GM18507 (cell line): Measurements from ENCODE around the gene NR2F1-AS1.

ENCODE experiments used
- DNase-seq: peaks from one replicate; pipeline ENCODE4 v3.0.0; 2011; ENCODE audit warnings: low read depth; ENCODE audit not compliant: insufficient read length; ENCODE audit errors: extremely low spot score
- FAIRE-seq: peaks from 2 replicates; lab custom pipeline; 2011; peaks lifted over from hg19 to GRCh38; lab: Jason Lieb, UNC

NR2F1-AS1 gene

GRCh38 chr5:93454896-93455295 lies 126.1 kb downstream of the NR2F1-AS1 start:
- DNase-seq, result no peak
- FAIRE-seq, result no peak

- FAIRE-seq (no peak), DNase-seq (no peak)
Observed at GRCh38 chr5:93452255-93452654, 128.8 kb downstream of the NR2F1-AS1 start.

GRCh38 chr5:93438124-93438523 lies 142.9 kb downstream of the NR2F1-AS1 start:
- DNase-seq (no peak), FAIRE-seq (no peak)

- DNase-seq (no peak), FAIRE-seq (no peak)
Observed at GRCh38 chr5:93436083-93436482, 144.9 kb downstream of the NR2F1-AS1 start.

GRCh38 chr5:93433422-93433821 lies 147.6 kb downstream of the NR2F1-AS1 start:
- FAIRE-seq (no peak), DNase-seq (no peak)

- no peak for FAIRE-seq
- DNase-seq, result no peak
Observed at GRCh38 chr5:93431250-93431649, 149.8 kb downstream of the NR2F1-AS1 start.

- no peak for DNase-seq
- FAIRE-seq, result no peak
Observed at GRCh38 chr5:93430673-93431199, 150.3 kb downstream of the NR2F1-AS1 start.

GRCh38 chr5:93430118-93430517 lies 150.9 kb downstream of the NR2F1-AS1 start:
- FAIRE-seq, result no peak
- no peak for DNase-seq

- DNase-seq (no peak), FAIRE-seq (no peak)
Observed at GRCh38 chr5:93428868-93429267, 152.2 kb downstream of the NR2F1-AS1 start.

- no peak for DNase-seq
- FAIRE-seq, result no peak
Observed at GRCh38 chr5:93427316-93427715, 153.7 kb downstream of the NR2F1-AS1 start.

GRCh38 chr5:93425096-93425495 lies 155.9 kb downstream of the NR2F1-AS1 start:
- FAIRE-seq (no peak), DNase-seq (no peak)

GRCh38 chr5:93423300-93423699 lies 157.7 kb downstream of the NR2F1-AS1 start:
- no peak for FAIRE-seq
- no peak for DNase-seq

- no peak for DNase-seq
- no peak for FAIRE-seq
Observed at GRCh38 chr5:93422652-93423280, 158.3 kb downstream of the NR2F1-AS1 start.

- FAIRE-seq, result no peak
- no peak for DNase-seq
Observed at GRCh38 chr5:93421987-93422401, 159.0 kb downstream of the NR2F1-AS1 start.

GRCh38 chr5:93421468-93421867 lies 159.6 kb downstream of the NR2F1-AS1 start:
- FAIRE-seq, result no peak
- no peak for DNase-seq

- FAIRE-seq (no peak), DNase-seq (no peak)
Observed at GRCh38 chr5:93417490-93417889, 163.5 kb downstream of the NR2F1-AS1 start.

GRCh38 chr5:93415819-93416218 lies 165.2 kb downstream of the NR2F1-AS1 start:
- DNase-seq (no peak), FAIRE-seq (no peak)

- FAIRE-seq (no peak), DNase-seq (no peak)
Observed at GRCh38 chr5:93411716-93412115, 169.3 kb downstream of the NR2F1-AS1 start.

GRCh38 chr5:93409691-93410090 lies 171.3 kb downstream of the NR2F1-AS1 start:
- FAIRE-seq, result no peak

GRCh38 chr5:93407454-93407853 lies 173.6 kb downstream of the NR2F1-AS1 start:
- no peak for DNase-seq
- no peak for FAIRE-seq

More at GRCh38 chr5:93409691-93410090, 171.3 kb downstream of the NR2F1-AS1 start:
- DNase-seq, result no peak

GRCh38 chr5:93406971-93407401 lies 174.0 kb downstream of the NR2F1-AS1 start:
- FAIRE-seq, result no peak
- DNase-seq, result no peak
